Ascending aorta (tissue), 2 donors: ENCODE measurements around the gene ANKZF1. TPM values are rescaled to one million over a fixed set of nuclear protein-coding genes. Genes with fewer than 3 reads are reported as not detected.

Experiments
- DNase-seq, 2 donors: peaks; one replicate each; pipeline ENCODE4 v3.0.0-alpha.2; 2019; ENCODE audit warnings: low spot score in 2 of 2
- H3K27ac ChIP-seq, 2 donors: fragments of 200-600 bp; sonication (generic); one replicate each; pipeline ENCODE4 v1.5.1; 2016 to 2017; ENCODE audit warnings: mild to moderate bottlenecking in 1 of 2
- H3K27me3 ChIP-seq: fragments of 200-600 bp; sonication (generic); one replicate; pipeline ENCODE4 v1.5.1; 2017
- H3K36me3 ChIP-seq, 2 donors: fragments of 200-600 bp; sonication (generic); one replicate each; pipeline ENCODE4 v1.5.1; 2016
- H3K4me1 ChIP-seq, 2 donors: fragments of 200-600 bp; sonication (generic); one replicate each; pipeline ENCODE4 v1.5.1; 2016 to 2017; ENCODE audit warnings: mild to moderate bottlenecking in 1 of 2
- H3K4me3 ChIP-seq, 2 donors: fragments of 200-600 bp; sonication (generic); one replicate each; pipeline ENCODE4 v1.5.1; 2016 to 2017; ENCODE audit warnings: mild to moderate bottlenecking in 1 of 2
- H3K9me3 ChIP-seq, 2 donors: fragments of 200-600 bp; sonication (generic); one replicate each; pipeline ENCODE4 v1.5.1; 2016
- intact Hi-C: fragments of 100-400 bp; cut with DNase I; formaldehyde crosslinking; loops from one replicate; pipeline ENCODE4 v1.15.1; 2023
- total RNA-seq: library from RNA; depleted of rRNA; stranded (reverse); fragments of >200 nt; gene quantifications from one replicate; pipeline ENCODE4 v1.1.0, GENCODE V29; 2016
- TF ChIP-seq, protein P1 (sequence below), 3 experiments: fragments of 200-600 bp in 2 of 3; fragments of 450-650 bp in 1 of 3; sonication (generic) in 2 of 3; IDR thresholded peaks; one replicate each; pipeline ENCODE4 v1.5.1; 2016 to 2019; ENCODE audit warnings: antibody characterized with exemption in 3 of 3, mild to moderate bottlenecking in 1 of 3, moderate library complexity in 1 of 3

ANKZF1 gene
- total RNA-seq, 1 donor from 2014 or later: 53.1 TPM

DNA sequence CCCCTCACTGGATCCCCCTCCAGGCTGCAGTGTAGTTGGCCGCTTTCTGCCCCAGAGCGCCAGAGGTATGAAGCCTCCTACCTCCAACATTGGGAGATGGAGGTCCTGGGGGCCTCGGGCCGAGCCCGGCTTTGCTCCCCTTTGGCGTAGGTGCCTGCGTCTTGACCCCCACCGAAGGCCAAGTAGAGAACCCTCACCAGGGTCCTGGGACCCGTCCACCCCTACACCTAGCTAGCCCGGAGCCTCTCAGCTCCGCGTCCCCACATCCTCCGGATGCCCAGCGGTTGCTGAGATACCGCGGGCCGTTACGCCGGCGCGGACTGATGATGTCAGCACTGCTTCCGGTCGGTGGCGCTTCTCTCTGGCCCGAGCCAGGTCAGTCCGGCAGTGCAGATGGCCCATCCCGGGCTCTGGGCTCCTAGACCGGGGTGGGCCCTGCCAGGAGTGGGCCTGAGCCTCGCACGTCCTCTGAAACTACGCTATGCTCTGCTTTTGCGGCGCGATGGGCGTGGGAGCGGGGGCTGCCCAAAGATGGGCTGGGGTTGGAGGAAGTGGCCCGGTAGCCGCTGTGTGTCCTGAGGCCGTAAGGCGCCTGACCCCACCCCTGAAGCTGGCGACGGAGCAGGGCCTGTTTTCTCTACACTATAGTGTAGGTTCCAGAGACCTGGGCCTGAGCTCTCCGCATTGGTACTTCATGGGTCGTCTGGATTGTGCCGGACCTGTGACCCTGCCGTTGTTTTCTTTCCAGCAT is 15.7 kb downstream of the ANKZF1 start, which contains the start of the genes GLB1L and STK16:
TSS of gene GLB1L (minus strand) at position 297 of the 751 bp plus-strand sequence. CDS start 1,871 bp downstream, outside the sequence.
TSS of gene STK16 (plus strand) at position 332 of the 751 bp plus-strand sequence. CDS start 521 bp downstream, outside the sequence.
- intact Hi-C loops: loop anchor here (1.0 kb wide), 3 partner anchors 16 to 50 kb away; partner anchors contain the start of genes ANKZF1, ATG9A and DNAJB2
- H3K27ac ChIP-seq: peak within 1 kb of the TSS; percentile 96 to 99
- TF ChIP-seq, protein P1, sequence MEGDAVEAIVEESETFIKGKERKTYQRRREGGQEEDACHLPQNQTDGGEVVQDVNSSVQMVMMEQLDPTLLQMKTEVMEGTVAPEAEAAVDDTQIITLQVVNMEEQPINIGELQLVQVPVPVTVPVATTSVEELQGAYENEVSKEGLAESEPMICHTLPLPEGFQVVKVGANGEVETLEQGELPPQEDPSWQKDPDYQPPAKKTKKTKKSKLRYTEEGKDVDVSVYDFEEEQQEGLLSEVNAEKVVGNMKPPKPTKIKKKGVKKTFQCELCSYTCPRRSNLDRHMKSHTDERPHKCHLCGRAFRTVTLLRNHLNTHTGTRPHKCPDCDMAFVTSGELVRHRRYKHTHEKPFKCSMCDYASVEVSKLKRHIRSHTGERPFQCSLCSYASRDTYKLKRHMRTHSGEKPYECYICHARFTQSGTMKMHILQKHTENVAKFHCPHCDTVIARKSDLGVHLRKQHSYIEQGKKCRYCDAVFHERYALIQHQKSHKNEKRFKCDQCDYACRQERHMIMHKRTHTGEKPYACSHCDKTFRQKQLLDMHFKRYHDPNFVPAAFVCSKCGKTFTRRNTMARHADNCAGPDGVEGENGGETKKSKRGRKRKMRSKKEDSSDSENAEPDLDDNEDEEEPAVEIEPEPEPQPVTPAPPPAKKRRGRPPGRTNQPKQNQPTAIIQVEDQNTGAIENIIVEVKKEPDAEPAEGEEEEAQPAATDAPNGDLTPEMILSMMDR (IDR thresholded peaks at IDR 0.05): no peak
- peak within 1 kb of the TSS; percentile 82 to 96 for H3K4me3 ChIP-seq
- H3K4me1 ChIP-seq: peaks cover 20 to 40% of the 10 kb centered on the region in 2 donors
- H3K36me3 ChIP-seq: peaks cover 9 to 10% of the 10 kb centered on the region in 2 donors
- H3K27me3 ChIP-seq: no peaks in the 10 kb centered on the region
- no peaks in the 10 kb centered on the region for H3K9me3 ChIP-seq
- DNase-seq: peak; percentile 69 to 97

DNA sequence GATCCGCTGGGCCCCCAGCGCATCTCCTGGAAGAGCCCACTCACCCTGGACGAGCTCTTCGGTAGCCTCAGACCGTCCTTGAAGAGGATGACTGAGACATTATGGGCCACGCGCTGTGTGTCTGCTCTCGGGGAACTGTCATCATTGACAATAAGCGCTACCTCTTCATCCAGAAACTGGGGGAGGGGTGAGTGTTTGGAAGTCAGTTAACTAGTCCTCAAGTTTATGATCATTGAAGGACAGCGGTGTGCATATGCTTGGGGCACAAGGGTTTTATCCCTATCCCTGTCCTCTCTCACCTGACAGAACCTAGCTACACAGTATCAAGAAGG is 16.3 kb downstream of the ANKZF1 start:
- peak overlapping the region; percentile 96 to 99 for H3K27ac ChIP-seq
- intact Hi-C loops: loop anchor here (1.0 kb wide), 3 partner anchors 17 to 49 kb away; partner anchors contain the start of genes ANKZF1, ATG9A and DNAJB2
- TF ChIP-seq, protein P1 (IDR thresholded peaks at IDR 0.05): no peak
- H3K4me1 ChIP-seq: peaks cover 24 to 45% of the 10 kb centered on the region in 2 donors
- no peak for DNase-seq
- H3K9me3 ChIP-seq: no peaks in the 10 kb centered on the region
- H3K4me3 ChIP-seq: peak overlapping the region; percentile 82 to 96
- H3K36me3 ChIP-seq: peaks cover 9 to 16% of the 10 kb centered on the region in 2 donors
- no peaks in the 10 kb centered on the region for H3K27me3 ChIP-seq

DNA sequence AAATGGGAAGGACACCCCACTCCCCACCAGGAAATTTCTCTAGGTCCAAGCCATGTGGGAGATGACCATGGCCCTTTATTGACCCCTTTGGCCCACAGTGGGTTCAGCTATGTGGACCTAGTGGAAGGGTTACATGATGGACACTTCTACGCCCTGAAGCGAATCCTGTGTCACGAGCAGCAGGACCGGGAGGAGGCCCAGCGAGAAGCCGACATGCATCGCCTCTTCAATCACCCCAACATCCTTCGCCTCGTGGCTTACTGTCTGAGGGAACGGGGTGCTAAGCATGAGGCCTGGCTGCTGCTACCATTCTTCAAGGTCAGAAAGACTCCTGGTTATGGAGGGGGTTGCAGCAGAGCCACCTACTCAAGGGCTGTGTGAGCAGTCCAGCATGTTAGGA is 17.0 kb downstream of the ANKZF1 start:
- no peaks in the 10 kb centered on the region for H3K9me3 ChIP-seq
- intact Hi-C loops: no loop called here

DNA sequence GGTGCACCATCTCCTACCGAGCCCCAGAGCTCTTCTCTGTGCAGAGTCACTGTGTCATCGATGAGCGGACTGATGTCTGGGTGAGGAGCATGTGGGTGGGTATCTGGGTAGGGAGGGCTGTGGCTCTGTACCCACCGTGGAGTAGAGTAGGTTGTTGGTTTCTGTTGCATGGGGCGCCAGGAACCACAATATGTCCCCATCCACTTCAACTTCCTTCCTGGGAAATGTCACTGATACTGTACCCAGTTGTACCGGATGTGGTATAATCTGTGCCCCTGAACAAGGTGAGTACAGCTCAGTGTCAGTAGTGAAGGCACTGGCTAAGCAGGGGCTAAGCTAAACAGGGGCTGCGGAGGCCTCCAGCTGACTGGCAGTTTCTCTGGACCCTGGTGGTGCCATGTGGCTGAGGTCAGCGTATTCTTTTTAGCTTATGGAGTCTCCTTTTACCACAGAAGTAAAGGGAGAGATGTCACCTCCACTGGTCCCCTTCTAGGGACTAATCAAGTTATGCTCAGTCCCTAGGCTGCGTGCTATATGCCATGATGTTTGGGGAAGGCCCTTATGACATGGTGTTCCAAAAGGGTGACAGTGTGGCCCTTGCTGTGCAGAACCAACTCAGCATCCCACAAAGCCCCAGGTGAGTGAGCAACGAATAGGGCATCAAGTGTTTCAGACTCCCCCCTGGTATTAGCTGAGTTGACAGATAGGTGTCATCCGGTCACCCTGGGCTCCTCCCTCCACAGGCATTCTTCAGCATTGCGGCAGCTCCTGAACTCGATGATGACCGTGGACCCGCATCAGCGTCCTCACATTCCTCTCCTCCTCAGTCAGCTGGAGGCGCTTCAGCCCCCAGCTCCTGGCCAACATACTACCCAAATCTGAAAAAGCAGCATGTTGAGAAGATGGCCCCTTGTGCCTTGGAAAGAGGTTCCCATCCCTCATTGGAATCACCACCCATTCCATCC is 18.4 kb downstream of the ANKZF1 start:
- Histone ChIP-seq H3K9me3 (no peaks in the 10 kb centered on the region), H3K27ac (peak overlapping the region; percentile 96 to 99), H3K4me3 (peak overlapping the region in 1 of 2 donors; percentile 46), H3K4me1 (peaks cover 24 to 65% of the 10 kb centered on the region in 2 donors), H3K27me3 (no peaks in the 10 kb centered on the region), H3K36me3 (peaks cover 9 to 23% of the 10 kb centered on the region in 2 donors)
- no peak for DNase-seq
- TF ChIP-seq, protein P1 (IDR thresholded peaks at IDR 0.05): no peak
- intact Hi-C loops: no loop called here

More for the DNA sequence above, 17.0 kb downstream of the ANKZF1 start:
- no peak for DNase-seq
- Histone ChIP-seq H3K4me1 (peaks cover 24 to 52% of the 10 kb centered on the region in 2 donors), H3K27me3 (no peaks in the 10 kb centered on the region), H3K27ac (peak overlapping the region; percentile 96 to 99), H3K4me3 (peak overlapping the region in 1 of 2 donors; percentile 96), H3K36me3 (peaks cover 9 to 23% of the 10 kb centered on the region in 2 donors)
- TF ChIP-seq, protein P1 (IDR thresholded peaks at IDR 0.05): no peak

DNA sequence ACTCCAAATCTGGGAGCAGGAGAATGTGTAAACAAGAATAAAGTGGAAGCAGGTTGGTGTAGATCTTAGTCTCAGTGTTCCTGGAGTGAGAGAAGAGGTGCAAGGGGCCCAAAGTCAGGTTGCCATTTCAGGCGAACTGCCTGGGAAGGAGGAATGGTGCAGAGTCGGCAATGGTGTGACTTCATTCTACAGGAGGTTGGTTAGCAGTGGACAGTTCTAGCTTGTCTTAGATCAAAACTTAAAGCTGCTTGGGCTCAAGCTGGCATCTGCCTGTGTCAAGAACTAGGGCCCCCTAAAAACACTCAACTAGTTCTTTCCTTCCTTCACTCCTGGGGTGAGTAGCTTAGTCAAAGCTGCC is 19.2 kb downstream of the ANKZF1 start:
- Histone ChIP-seq H3K4me1 (peaks cover 24 to 65% of the 10 kb centered on the region in 2 donors), H3K27ac (peak overlapping the region; percentile 96 to 99), H3K4me3 (peak overlapping the region; percentile 11 to 46), H3K9me3 (no peaks in the 10 kb centered on the region), H3K27me3 (no peaks in the 10 kb centered on the region), H3K36me3 (peaks cover 9 to 23% of the 10 kb centered on the region in 2 donors)
- intact Hi-C loops: loop anchor here (1.0 kb wide), 4 partner anchors 25 to 139 kb away; partner anchors contain the start of genes DNAJB2 and ZFAND2B
- DNase-seq: no peak
- TF ChIP-seq, protein P1 (IDR thresholded peaks at IDR 0.05): no peak
